Measurements from ENCODE around the gene TESMIN.
A peak's percentile ranks its signal among the peaks of the same experiment; 100 is the strongest.

TESMIN gene

GRCh38 chr11:68751331-68751856 is at the start of gene TESMIN:
TESMIN (minus strand) TSS chr11:68751520; CDS start chr11:68750660, 860 bp downstream.
- DNase-seq (ENCODE audit: low read depth in 2 of 2) = peak; percentile 87 to 91

- peak; percentile 15 to 18 for DNase-seq (ENCODE audit: low read depth in 2 of 2)
Measured at GRCh38 chr11:68798221-68798813, 47.0 kb upstream of the TESMIN start.

- DNase-seq (ENCODE audit: low read depth in 2 of 2) = no peak
Measured at GRCh38 chr11:68796801-68797200, 45.5 kb upstream of the TESMIN start.

GRCh38 chr11:68792400-68792966 is 41.2 kb upstream of the TESMIN start:
- no peak for DNase-seq (ENCODE audit: low read depth in 2 of 2)

GRCh38 chr11:68784653-68785052 is 33.3 kb upstream of the TESMIN start:
- no peak for DNase-seq (ENCODE audit: low read depth in 2 of 2)

- no peak for DNase-seq (ENCODE audit: low read depth in 2 of 2)
Measured at GRCh38 chr11:68783216-68783821, 32.0 kb upstream of the TESMIN start.

- DNase-seq (ENCODE audit: low read depth in 2 of 2) = no peak
Measured at GRCh38 chr11:68782711-68783110, 31.4 kb upstream of the TESMIN start.

GRCh38 chr11:68780829-68781228 is 29.5 kb upstream of the TESMIN start:
- DNase-seq (ENCODE audit: low read depth in 2 of 2) = no peak

- DNase-seq (ENCODE audit: low read depth in 2 of 2) = no peak
Measured at GRCh38 chr11:68778205-68778604, 26.9 kb upstream of the TESMIN start.

- no peak for DNase-seq (ENCODE audit: low read depth in 2 of 2)
Measured at GRCh38 chr11:68776442-68777235, 25.3 kb upstream of the TESMIN start.

GRCh38 chr11:68775951-68776388 is 24.6 kb upstream of the TESMIN start:
- DNase-seq (ENCODE audit: low read depth in 2 of 2) = no peak

- no peak for DNase-seq (ENCODE audit: low read depth in 2 of 2)
Measured at GRCh38 chr11:68774194-68774585, 22.9 kb upstream of the TESMIN start.

- DNase-seq (ENCODE audit: low read depth in 2 of 2) = no peak
Measured at GRCh38 chr11:68773521-68774193, 22.3 kb upstream of the TESMIN start.

GRCh38 chr11:68772936-68773335 is 21.6 kb upstream of the TESMIN start:
- DNase-seq (ENCODE audit: low read depth in 2 of 2) = no peak

GRCh38 chr11:68770781-68771180 is 19.5 kb upstream of the TESMIN start:
- DNase-seq (ENCODE audit: low read depth in 2 of 2) = no peak

GRCh38 chr11:68767672-68768071 is 16.4 kb upstream of the TESMIN start:
- DNase-seq (ENCODE audit: low read depth in 2 of 2) = no peak

GRCh38 chr11:68766786-68767185 is 15.5 kb upstream of the TESMIN start:
- DNase-seq (ENCODE audit: low read depth in 2 of 2) = no peak

- DNase-seq (ENCODE audit: low read depth in 2 of 2) = no peak
Measured at GRCh38 chr11:68764746-68765145, 13.4 kb upstream of the TESMIN start.

GRCh38 chr11:68763926-68764657 is 12.8 kb upstream of the TESMIN start:
- no peak for DNase-seq (ENCODE audit: low read depth in 2 of 2)

GRCh38 chr11:68763181-68763721 is 11.9 kb upstream of the TESMIN start:
- no peak for DNase-seq (ENCODE audit: low read depth in 2 of 2)

- DNase-seq (ENCODE audit: low read depth in 2 of 2) = no peak
Measured at GRCh38 chr11:68762481-68762880, 11.2 kb upstream of the TESMIN start.

Data from stimulated activated CD8-positive, alpha-beta memory T cell treated with anti-CD3 and anti-CD28 coated beads, Interleukin-2, amount 100 ng/mL, for 1 hour (primary cell).